Measurements from ENCODE around the gene AAK1. TPM values are rescaled to one million over a fixed set of nuclear protein-coding genes. Genes with fewer than 3 reads are reported as not detected.

The AAK1 gene
- total and polyA plus RNA-seq, 2 donors (not counting 3 experiments of a cell fraction or from before 2014, with no cell fraction given), result 31.0 to 127 TPM

DNA sequence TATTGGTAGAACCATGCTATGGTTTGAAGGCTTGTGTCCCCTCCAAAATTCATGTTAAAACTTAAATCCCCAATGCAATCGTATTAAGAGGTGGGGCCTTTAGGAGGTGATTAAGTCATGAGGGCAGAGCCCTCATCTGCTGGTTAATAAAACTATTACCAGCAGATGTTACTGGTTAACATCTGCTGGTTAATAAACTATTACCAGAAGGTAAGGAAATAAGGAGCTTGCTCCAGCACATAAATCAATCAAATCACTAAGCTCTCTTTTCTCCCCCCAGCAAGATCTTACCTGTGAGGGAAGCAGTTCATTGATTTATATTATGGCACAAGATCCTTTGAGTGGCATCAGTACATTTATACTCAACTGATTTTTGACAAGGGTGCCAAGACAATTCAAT lies 96.9 kb downstream of the AAK1 start:
- peaks cover 27% of the 10 kb centered on the region for H3K4me1 ChIP-seq (ENCODE audit: control insufficient read depth, extremely low read depth, insufficient read depth, low read length)
- peaks cover 38% of the 10 kb centered on the region for H3K79me2 ChIP-seq (ENCODE audit: control insufficient read depth, insufficient read depth, low read length)
- TF ChIP-seq, protein P1, sequence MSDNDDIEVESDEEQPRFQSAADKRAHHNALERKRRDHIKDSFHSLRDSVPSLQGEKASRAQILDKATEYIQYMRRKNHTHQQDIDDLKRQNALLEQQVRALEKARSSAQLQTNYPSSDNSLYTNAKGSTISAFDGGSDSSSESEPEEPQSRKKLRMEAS (IDR thresholded peaks at IDR 0.05; ENCODE audit: insufficient read depth, insufficient read length), result no peak
- no peak for TF ChIP-seq FOS (IDR thresholded peaks at IDR 0.05; ENCODE audit: borderline replicate concordance, insufficient read depth, low read length)
- no peak for TF ChIP-seq EZH2 (IDR thresholded peaks at IDR 0.05; ENCODE audit: borderline replicate concordance, low read depth, low read length, severe bottlenecking)
- no peak for TF ChIP-seq JUN (IDR thresholded peaks at IDR 0.05; ENCODE audit: borderline replicate concordance, insufficient read depth, insufficient read length, low read depth)
- no peak for TF ChIP-seq MYC (IDR thresholded peaks at IDR 0.05; ENCODE audit: low read depth, low read length)
- TF ChIP-seq GATA2 (IDR thresholded peaks at IDR 0.05; ENCODE audit: insufficient read depth, insufficient read length, low read depth, low read length), result no peak
- TF ChIP-seq, protein P2, sequence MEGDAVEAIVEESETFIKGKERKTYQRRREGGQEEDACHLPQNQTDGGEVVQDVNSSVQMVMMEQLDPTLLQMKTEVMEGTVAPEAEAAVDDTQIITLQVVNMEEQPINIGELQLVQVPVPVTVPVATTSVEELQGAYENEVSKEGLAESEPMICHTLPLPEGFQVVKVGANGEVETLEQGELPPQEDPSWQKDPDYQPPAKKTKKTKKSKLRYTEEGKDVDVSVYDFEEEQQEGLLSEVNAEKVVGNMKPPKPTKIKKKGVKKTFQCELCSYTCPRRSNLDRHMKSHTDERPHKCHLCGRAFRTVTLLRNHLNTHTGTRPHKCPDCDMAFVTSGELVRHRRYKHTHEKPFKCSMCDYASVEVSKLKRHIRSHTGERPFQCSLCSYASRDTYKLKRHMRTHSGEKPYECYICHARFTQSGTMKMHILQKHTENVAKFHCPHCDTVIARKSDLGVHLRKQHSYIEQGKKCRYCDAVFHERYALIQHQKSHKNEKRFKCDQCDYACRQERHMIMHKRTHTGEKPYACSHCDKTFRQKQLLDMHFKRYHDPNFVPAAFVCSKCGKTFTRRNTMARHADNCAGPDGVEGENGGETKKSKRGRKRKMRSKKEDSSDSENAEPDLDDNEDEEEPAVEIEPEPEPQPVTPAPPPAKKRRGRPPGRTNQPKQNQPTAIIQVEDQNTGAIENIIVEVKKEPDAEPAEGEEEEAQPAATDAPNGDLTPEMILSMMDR (IDR thresholded peaks at IDR 0.05; ENCODE audit: extremely low read depth in 1 of 2, insufficient read depth in 1 of 2, low read depth in 1 of 2, low read length in 2 of 2), result no peak
- no peak for TF ChIP-seq POLR2AphosphoS5 (IDR thresholded peaks at IDR 0.05; ENCODE audit: insufficient read depth, low read depth, low read length)
- TF ChIP-seq POLR2A (IDR thresholded peaks at IDR 0.05; ENCODE audit: low read depth, low read length), result no peak
- dilution Hi-C loops (cut with MboI; ENCODE audit: extremely low pct_ligation_motif_present, low sequenced_read_pairs) (no loop called here), intact Hi-C loops (cut with micrococcal nuclease) (no loop called here)
- FAIRE-seq, result no peak
- no peak overlapping the region for H3K27ac ChIP-seq (ENCODE audit: insufficient read depth, low read depth, low read length)
- H3K27me3 ChIP-seq (ENCODE audit: control insufficient read depth in 2 of 2, insufficient read depth in 2 of 2, low read length in 2 of 2), result no peaks in the 10 kb centered on the region
- no TSS peak for BruUV-seq (replicated peaks)
- no peak overlapping the region for H3K9ac ChIP-seq (replicated peaks; ENCODE audit: extremely low read depth, insufficient read depth, low read length)
- no peak overlapping the region for H3K4me2 ChIP-seq (ENCODE audit: insufficient read depth, low read length)
- H3K9me1 ChIP-seq (replicated peaks; ENCODE audit: control insufficient read depth, extremely low read depth, insufficient read depth, low read length), result no peaks in the 10 kb centered on the region
- H3K4me3 ChIP-seq (replicated peaks in 1 of 3; ENCODE audit: insufficient read depth in 1 of 3, low read depth in 1 of 3, low read length in 3 of 3), result no peak overlapping the region
- ChIA-PET CTCF (interaction anchor here (1.1 kb wide), 1 partner anchor 19 kb away, joined by 3 read pairs; no protein-coding TSS in a partner anchor), POLR2A (no interaction called here)
- no peaks in the 10 kb centered on the region for H3K9me3 ChIP-seq (replicated peaks; ENCODE audit: control insufficient read depth, insufficient read depth, low read length)
- H2AFZ ChIP-seq (ENCODE audit: low read depth, low read length), result no peak overlapping the region
- H4K20me1 ChIP-seq (replicated peaks; ENCODE audit: control insufficient read depth, extremely low read depth, insufficient read depth, low read length), result no peaks in the 10 kb centered on the region
- peaks cover 5 to 8% of the 10 kb centered on the region in 2 experiments for H3K36me3 ChIP-seq (ENCODE audit: control insufficient read depth in 2 of 2, extremely low read depth in 1 of 2, insufficient read depth in 2 of 2, low read length in 2 of 2)
- no peak for DNase-seq (ENCODE audit: low read depth, low spot score)

All from endothelial cell of umbilical vein (primary cell).